H9 (cell line): ENCODE data around the gene PEX5L. TPM values are rescaled to one million over a fixed set of nuclear protein-coding genes. Genes with fewer than 3 reads are reported as not detected.

Experiments
- DNase-seq: peaks from one replicate; pipeline ENCODE4 v3.0.0-alpha.2; 2017
- H2AFZ ChIP-seq: one replicate; pipeline ENCODE4 v1.6.1; 2013; ENCODE audit warnings: mild to moderate bottlenecking, low read length, control low read depth, moderate library complexity
- H2AK5ac ChIP-seq: 2 replicates; pipeline ENCODE4 v1.6.1; 2013; ENCODE audit warnings: low read length, control low read depth, mixed read lengths; ENCODE audit not compliant: insufficient read length
- H2BK120ac ChIP-seq: one replicate; pipeline ENCODE4 v1.6.1; 2013; ENCODE audit warnings: low read depth, mild to moderate bottlenecking, low read length, control low read depth, inconsistent platforms; ENCODE audit not compliant: poor library complexity, severe bottlenecking
- H2BK12ac ChIP-seq: 2 replicates; pipeline ENCODE4 v1.6.1; 2013; ENCODE audit warnings: low read length, control low read depth, mixed read lengths, low read depth; ENCODE audit not compliant: insufficient read length
- H2BK15ac ChIP-seq: 2 replicates; pipeline ENCODE4 v1.6.1; 2013; ENCODE audit warnings: low read depth, low read length, control low read depth
- H2BK20ac ChIP-seq: one replicate; pipeline ENCODE4 v1.6.1; 2013; ENCODE audit warnings: low read depth, mild to moderate bottlenecking, low read length, control low read depth, inconsistent platforms; ENCODE audit not compliant: poor library complexity, severe bottlenecking
- H2BK5ac ChIP-seq: 2 replicates; pipeline ENCODE4 v1.6.1; 2013; ENCODE audit warnings: low read length, control low read depth, mixed read lengths; ENCODE audit not compliant: insufficient read length
- H3K14ac ChIP-seq: 2 replicates; pipeline ENCODE4 v1.6.1; 2013; ENCODE audit warnings: low read length, control low read depth; ENCODE audit not compliant: insufficient read depth
- H3K18ac ChIP-seq: 2 replicates; pipeline ENCODE4 v1.6.1; 2013; ENCODE audit warnings: low read depth, mild to moderate bottlenecking, mixed read lengths, low read length, control low read depth; ENCODE audit not compliant: insufficient read length
- H3K23ac ChIP-seq: 2 replicates; pipeline ENCODE4 v1.6.1; 2013; ENCODE audit warnings: low read length, control low read depth, mixed read lengths, low read depth; ENCODE audit not compliant: insufficient read length
- H3K23me2 ChIP-seq: 2 replicates; pipeline ENCODE4 v1.6.1; 2013; ENCODE audit warnings: low read depth, mild to moderate bottlenecking, mixed read lengths, low read length, control low read depth; ENCODE audit not compliant: insufficient read length, poor library complexity, severe bottlenecking
- H3K27ac ChIP-seq: 2 replicates; pipeline ENCODE4 v1.5.1; 2013; ENCODE audit warnings: low read length, control low read depth, mixed read lengths, low read depth; ENCODE audit not compliant: insufficient read length
- H3K27me3 ChIP-seq: 2 replicates; pipeline ENCODE4 v1.6.1; 2013; ENCODE audit warnings: low read length, control low read depth, inconsistent platforms; ENCODE audit not compliant: insufficient read depth
- H3K4ac ChIP-seq: 2 replicates; pipeline ENCODE4 v1.6.1; 2013; ENCODE audit warnings: low read depth, mild to moderate bottlenecking, control low read depth, inconsistent platforms, low read length, moderate library complexity
- H3K4me1 ChIP-seq: 2 replicates; pipeline ENCODE4 v1.6.1; 2013; ENCODE audit warnings: low read length, control low read depth, inconsistent platforms; ENCODE audit not compliant: insufficient read depth
- H3K4me2 ChIP-seq: 2 replicates; pipeline ENCODE4 v1.6.1; 2013; ENCODE audit warnings: low read length, control low read depth, mixed read lengths; ENCODE audit not compliant: insufficient read length, insufficient read depth
- H3K56ac ChIP-seq: 2 replicates; pipeline ENCODE4 v1.6.1; 2013; ENCODE audit warnings: low read depth, mild to moderate bottlenecking, mixed read lengths, low read length, control low read depth; ENCODE audit not compliant: insufficient read length
- H3K79me1 ChIP-seq: 2 replicates; pipeline ENCODE4 v1.6.1; 2013; ENCODE audit warnings: low read depth, mild to moderate bottlenecking, moderate library complexity, low read length, control low read depth, inconsistent platforms; ENCODE audit not compliant: insufficient read depth, poor library complexity, severe bottlenecking
- H3K79me2 ChIP-seq: 2 replicates; pipeline ENCODE4 v1.6.1; 2013; ENCODE audit warnings: low read length, control low read depth, inconsistent platforms; ENCODE audit not compliant: insufficient read depth
- H3K9ac ChIP-seq: 2 replicates; pipeline ENCODE4 v1.6.1; 2013; ENCODE audit warnings: low read length, control low read depth, mixed read lengths; ENCODE audit not compliant: insufficient read length; ENCODE audit errors: extremely low read depth
- H3K9me3 ChIP-seq: one replicate; pipeline ENCODE4 v1.6.1; 2013; ENCODE audit warnings: low read depth, low read length, inconsistent platforms; ENCODE audit not compliant: control insufficient read depth
- H3T11ph ChIP-seq: one replicate; pipeline ENCODE4 v1.6.1; 2013; ENCODE audit warnings: mild to moderate bottlenecking, low read length, control low read depth, inconsistent platforms
- H4K20me1 ChIP-seq: one replicate; pipeline ENCODE4 v1.6.1; 2013; ENCODE audit not compliant: control insufficient read depth, insufficient read length, insufficient read depth
- H4K5ac ChIP-seq: 2 replicates; pipeline ENCODE4 v1.6.1; 2013; ENCODE audit warnings: low read depth, mild to moderate bottlenecking, mixed read lengths, low read length, control low read depth; ENCODE audit not compliant: insufficient read length
- H4K8ac ChIP-seq: replicated peaks from 2 replicates; pipeline ENCODE4 v1.6.1; 2013; ENCODE audit warnings: low read length, control low read depth, mixed read lengths, low read depth; ENCODE audit not compliant: insufficient read length
- H4K91ac ChIP-seq: 2 replicates; pipeline ENCODE4 v1.6.1; 2013; ENCODE audit warnings: low read depth, mild to moderate bottlenecking, moderate library complexity, mixed read lengths, low read length, control low read depth; ENCODE audit not compliant: insufficient read length
- H3K27ac Mint-ChIP-seq, 3 experiments: 2 replicates in 2 of 3; 3 replicates in 1 of 3; pipeline ENCODE4 v1.8.0; 2020 to 2021; ENCODE audit warnings: mixed read lengths in 3 of 3, mild to moderate bottlenecking in 1 of 3, moderate library complexity in 1 of 3
- H3K27me3 Mint-ChIP-seq: 2 replicates; pipeline ENCODE4 v1.8.0; 2021; ENCODE audit warnings: low read depth, mild to moderate bottlenecking, moderate library complexity, mixed read lengths
- H3K36me3 Mint-ChIP-seq, 3 experiments: 2 replicates in 2 of 3; 3 replicates in 1 of 3; pipeline ENCODE4 v1.8.0; 2020 to 2021; ENCODE audit warnings: low read depth in 3 of 3, mixed read lengths in 3 of 3; ENCODE audit not compliant: insufficient read depth in 1 of 3
- H3K4me1 Mint-ChIP-seq, 2 experiments: 2 replicates each; pipeline ENCODE4 v1.8.0; 2020; ENCODE audit warnings: mixed read lengths in 2 of 2
- H3K4me3 Mint-ChIP-seq, 2 experiments: 2 replicates in 1 of 2; 3 replicates in 1 of 2; pipeline ENCODE4 v1.8.0; 2020 to 2021; ENCODE audit warnings: mild to moderate bottlenecking in 2 of 2, mixed read lengths in 2 of 2, moderate library complexity in 1 of 2
- H3K9me3 Mint-ChIP-seq, 2 experiments: 2 replicates in 1 of 2; 3 replicates in 1 of 2; pipeline ENCODE4 v1.8.0; 2020; ENCODE audit warnings: mild to moderate bottlenecking in 2 of 2, mixed read lengths in 2 of 2, moderate library complexity in 1 of 2
- CTCF ChIP-seq: fragments of 200-600 bp; sonication (generic); conservative IDR thresholded peaks from 3 replicates; pipeline ENCODE4 v1.8.0; 2021; ENCODE audit warnings: antibody characterized with exemption, mild to moderate bottlenecking
- WGBS: extraction: QIAGEN DNeasy Blood & Tissue Kit; methylation state at CpG from one replicate; pipeline ENCODE4 v1.1.7; 2013; ENCODE audit warnings: missing lambda C conversion rate, low lambda C conversion rate, mixed read lengths; ENCODE audit not compliant: insufficient read length; ENCODE audit errors: extremely low coverage; 5-methylcytosine and 5-hydroxymethylcytosine counted together
- total RNA-seq: library from RNA; stranded (reverse); gene quantifications from 2 replicates; pipeline ENCODE4 v1.2.1, GENCODE V29; 2021

Gene PEX5L
- total RNA-seq, 1 experiment from 2014 or later, result 0.85 TPM

- H3K23ac ChIP-seq, result no peak overlapping the region
- H2BK120ac ChIP-seq, result no peak overlapping the region
- H3K79me1 ChIP-seq, result no peaks in the 10 kb centered on the region
- H3K4me1 ChIP-seq, result no peaks in the 10 kb centered on the region; the same call in 1 of the 2 replicates
- H3K14ac ChIP-seq, result no peak overlapping the region
- no peaks in the 10 kb centered on the region for H3K27me3 Mint-ChIP-seq
- no peak for TF ChIP-seq CTCF
- H3K4me1 Mint-ChIP-seq, result no peaks in the 10 kb centered on the region
- no peaks in the 10 kb centered on the region for H4K20me1 ChIP-seq
- no peak overlapping the region for H2AK5ac ChIP-seq
- H4K8ac ChIP-seq, result no peak overlapping the region
- H3K27ac Mint-ChIP-seq, result peak overlapping the region in 1 of 3 experiments; percentile 25; a peak in 1 of 7 replicates
- H3K18ac ChIP-seq, result no peak overlapping the region
- no peaks in the 10 kb centered on the region for H3K27me3 ChIP-seq
- no peak overlapping the region for H2BK5ac ChIP-seq
- H4K5ac ChIP-seq, result no peak overlapping the region
- H2AFZ ChIP-seq, result no peak overlapping the region
- no peaks in the 10 kb centered on the region for H3K23me2 ChIP-seq
- H4K91ac ChIP-seq, result no peak overlapping the region
- no peak overlapping the region for H3K56ac ChIP-seq
- no peak overlapping the region for H2BK20ac ChIP-seq
- no peak overlapping the region for H2BK12ac ChIP-seq
- no peak overlapping the region for H3K4ac ChIP-seq
- H3K9me3 Mint-ChIP-seq, result no peaks in the 10 kb centered on the region; a peak in 1 of 5 replicates
- H3T11ph ChIP-seq, result no peak overlapping the region
- H3K9me3 ChIP-seq, result no peaks in the 10 kb centered on the region
- H2BK15ac ChIP-seq, result no peak overlapping the region
- no peak overlapping the region for H3K9ac ChIP-seq
- no peak for DNase-seq
- no peak overlapping the region for H3K4me2 ChIP-seq
- no CpG with 5 or more reads among the region's 4 CpGs for WGBS
- no peak overlapping the region for H3K4me3 Mint-ChIP-seq
- no peak overlapping the region for H3K27ac ChIP-seq
- H3K36me3 Mint-ChIP-seq, result no peaks in the 10 kb centered on the region
- no peaks in the 10 kb centered on the region for H3K79me2 ChIP-seq
Observed at GRCh38 chr3:179991104-179991503, 45.6 kb downstream of the PEX5L start.
